Left colon (tissue), 2 donors: Measurements from ENCODE around the gene CNN2. TPM values are rescaled to one million over a fixed set of nuclear protein-coding genes. Genes with fewer than 3 reads are reported as not detected.

Experiments
- ATAC-seq: fragments of 200-7000 bp; cut with Tn5 transposase; one replicate; pipeline ENCODE4 v1.9.1; 2020; ENCODE audit warnings: mild to moderate bottlenecking, moderate library complexity
- DNase-seq, 2 donors: peaks; one replicate each; pipeline ENCODE4 v3.0.0-alpha.2; 2020
- intact Hi-C, 2 donors: fragments of 100-400 bp; cut with DNase I in 1 of 2; cut with micrococcal nuclease in 1 of 2; formaldehyde crosslinking; loops; one replicate each; pipeline versions ENCODE4 v1.11.2 to v1.14.0; 2022; cut with DNase I, micrococcal nuclease
- long read RNA-seq: library from polyadenylated mRNA; unstranded; transcript quantifications from one replicate; pipeline ENCODE4 v2.0.0, GENCODE V29; 2021
- total RNA-seq, 2 donors: library from RNA; stranded (reverse); fragmentation: NEBNext Ultra II Directional; extraction: Animal tissue kit (Norgen Biotek cat#: 25700); gene quantifications; one replicate each; pipeline ENCODE4 v1.2.1, GENCODE V29; 2021
- donor health status: DM: no; HTN: no; CAD: no.
- donor health status: DM: yes; HTN: yes; CAD: no.

Gene CNN2
- total RNA-seq: 100 to 1,000 TPM in 1 of 2 donors, 10 to 100 TPM in 1; 76.6 to 106 TPM
- long read RNA-seq, transcript CNN2-201 (7 exons, 2,179 nt): major isoform, 46 of 78 reads
- long read RNA-seq, transcript CNN2-206 (1 exons, 2,266 nt): minor isoform, 19 of 78 reads
- long read RNA-seq, transcript CNN2-208 (6 exons, 828 nt): minor isoform, 7 of 78 reads
- long read RNA-seq, partial matches to known transcripts: 5 of 78 reads
- long read RNA-seq, other reads (novel, unspliced or antisense): 1 of 78 reads

DNA sequence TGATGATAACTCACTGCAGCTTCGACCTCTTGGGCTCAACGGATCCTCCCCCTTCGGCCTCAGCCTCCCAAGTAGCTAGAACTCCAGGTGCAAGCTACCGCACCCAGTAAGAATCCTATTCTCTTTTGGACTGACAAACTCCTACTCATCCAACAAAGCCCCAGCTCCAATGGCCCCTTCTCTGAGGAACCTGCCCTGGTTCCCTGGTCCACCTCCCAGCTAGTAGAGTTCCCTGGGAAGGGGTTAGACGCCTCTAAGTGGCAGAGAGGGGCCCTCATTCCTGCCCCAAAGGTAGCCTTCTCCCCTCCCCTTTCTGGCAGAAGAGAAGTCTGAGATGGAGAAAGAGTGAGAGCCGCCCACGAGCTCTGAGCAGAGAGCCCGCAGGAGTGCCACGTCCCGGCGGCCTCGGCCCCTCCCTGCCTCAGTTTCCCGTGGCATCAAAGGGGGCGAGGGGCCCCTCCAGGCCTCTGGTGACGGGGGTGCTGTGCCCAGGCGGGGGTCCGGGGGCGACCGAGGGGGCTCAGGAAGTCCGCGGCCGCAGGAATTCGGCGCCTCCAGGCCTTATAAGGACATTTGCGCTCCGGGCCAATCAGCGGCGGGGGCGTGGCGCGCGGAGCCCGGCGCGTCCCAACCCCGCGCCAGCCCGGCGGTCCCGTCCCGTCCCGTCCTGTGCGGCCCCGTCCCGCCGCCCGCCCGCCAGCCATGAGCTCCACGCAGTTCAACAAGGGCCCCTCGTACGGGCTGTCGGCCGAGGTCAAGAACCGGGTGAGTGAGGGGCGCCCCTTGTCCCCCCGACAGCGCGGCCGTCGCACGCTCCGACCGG is at the start of gene CNN2:
TSS of gene CNN2 (plus strand) at position 649 of the 823 bp plus-strand sequence. CDS start at position 703, 54 bp downstream.
- intact Hi-C loops: no loop called here
- DNase-seq: peak; percentile 80 to 91
- peak; percentile 70 for ATAC-seq

- ATAC-seq: no peak
- intact Hi-C loops: no loop called here
- no peak for DNase-seq
Measured at GRCh38 chr19:977058-977464, 49.3 kb upstream of the CNN2 start.

- DNase-seq: no peak
- intact Hi-C loops: no loop called here
- ATAC-seq: no peak
Measured at GRCh38 chr19:979318-979741, 47.1 kb upstream of the CNN2 start.

- DNase-seq (no peak), ATAC-seq (no peak)
- intact Hi-C loops: loop anchor here (5.0 to 10.0 kb wide), 2 partner anchors 58 to 216 kb away; no protein-coding TSS in a partner anchor
Measured at GRCh38 chr19:980133-980998, 46.0 kb upstream of the CNN2 start.

- intact Hi-C loops: loop anchor here (5.0 to 10.0 kb wide), 2 partner anchors 60 to 218 kb away; no protein-coding TSS in a partner anchor
- peak; percentile 45 to 79 for DNase-seq
Measured at GRCh38 chr19:982567-983170, 43.7 kb upstream of the CNN2 start.

GRCh38 chr19:984165-984967 is 42.0 kb upstream of the CNN2 start, which contains the start of gene WDR18:
Gene WDR18 (plus strand): TSS chr19:984345. CDS start chr19:984354, 9 bp downstream.
- intact Hi-C loops: loop anchor here (5.0 to 10.0 kb wide), 2 partner anchors 62 to 220 kb away; no protein-coding TSS in a partner anchor
- peak; percentile 96 for ATAC-seq
- DNase-seq: peak; percentile 91 to 95

More at GRCh38 chr19:982567-983170, 43.7 kb upstream of the CNN2 start:
- peak; percentile 78 for ATAC-seq

DNA sequence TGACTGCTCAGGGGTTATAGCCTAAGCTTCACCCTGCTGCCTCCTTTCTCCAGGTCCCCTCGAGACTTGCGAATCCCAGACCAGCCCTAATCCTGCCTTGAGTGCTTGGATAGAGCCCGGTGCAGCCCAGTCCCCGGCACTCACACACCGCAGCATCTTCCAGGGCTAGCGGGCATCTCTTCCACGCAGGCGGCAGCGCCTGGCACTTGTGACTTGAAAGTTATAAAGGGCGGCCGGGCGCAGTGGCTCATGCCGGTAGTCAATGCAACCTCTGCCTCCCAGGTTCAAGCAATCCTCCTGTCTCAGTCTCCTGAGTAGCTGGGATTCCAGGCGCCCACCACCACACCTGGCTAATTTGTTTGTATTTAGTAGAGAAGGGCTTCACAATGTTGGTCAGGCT is 40.3 kb upstream of the CNN2 start:
- ATAC-seq (no peak), DNase-seq (no peak)
- intact Hi-C loops: loop anchor here in 1 of 2 donors (10.0 kb wide), 1 partner anchor 221 kb away; no protein-coding TSS in a partner anchor

GRCh38 chr19:988081-988480 is 38.3 kb upstream of the CNN2 start:
- ATAC-seq: no peak
- intact Hi-C loops: loop anchor here in 1 of 2 donors (10.0 kb wide), 1 partner anchor 223 kb away; no protein-coding TSS in a partner anchor
- no peak for DNase-seq

DNA sequence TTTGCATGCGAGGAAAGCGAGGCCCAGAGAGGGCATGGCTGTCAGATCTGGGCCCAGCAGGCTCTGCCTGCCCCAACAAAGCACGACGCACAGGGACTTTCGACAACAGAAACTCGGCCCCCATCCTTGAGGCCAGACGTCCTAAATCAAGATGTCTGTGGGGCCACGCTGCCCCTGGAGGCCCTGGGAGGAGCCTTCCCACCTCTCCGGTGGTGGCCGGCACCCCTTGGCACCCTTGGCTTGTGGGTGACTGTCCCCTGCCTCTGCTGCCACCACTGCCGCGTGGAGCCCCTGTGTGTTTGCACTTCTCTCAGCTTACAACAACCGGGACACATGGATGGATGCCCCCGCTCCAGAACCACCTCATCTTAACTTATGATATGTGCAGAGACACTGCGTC is 37.9 kb upstream of the CNN2 start:
- ATAC-seq: no peak
- DNase-seq: no peak
- intact Hi-C loops: loop anchor here in 1 of 2 donors (10.0 kb wide), 1 partner anchor 224 kb away; no protein-coding TSS in a partner anchor

GRCh38 chr19:989381-990081 is 36.9 kb upstream of the CNN2 start:
- intact Hi-C loops: loop anchor here in 1 of 2 donors (10.0 kb wide), 1 partner anchor 225 kb away; no protein-coding TSS in a partner anchor
- no peak for ATAC-seq
- DNase-seq: no peak

DNA sequence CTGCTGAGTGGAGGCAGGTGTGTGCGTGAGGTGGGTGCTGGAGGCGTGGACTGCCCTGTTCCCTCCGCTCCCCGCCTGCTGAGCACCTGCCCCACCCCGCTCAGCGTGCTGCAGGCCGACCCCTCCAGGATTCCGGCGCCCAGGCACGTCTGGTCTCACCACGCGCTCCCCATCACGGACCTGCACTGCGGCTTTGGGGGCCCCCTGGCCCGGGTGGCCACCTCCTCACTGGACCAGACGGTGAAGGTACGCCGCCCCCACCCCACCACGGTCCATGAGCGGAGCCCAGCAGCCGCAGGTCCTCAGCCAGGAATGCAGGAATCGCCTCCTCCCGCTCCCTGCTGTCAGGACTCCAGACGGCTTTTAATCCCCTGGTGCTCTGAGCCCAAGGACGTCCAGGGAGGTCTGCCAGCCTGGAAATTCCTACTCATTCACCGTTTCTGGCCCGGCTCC is 36.3 kb upstream of the CNN2 start:
- ATAC-seq (no peak), DNase-seq (no peak)
- intact Hi-C loops: no loop called here

- DNase-seq (no peak), ATAC-seq (no peak)
- intact Hi-C loops: no loop called here
Measured at GRCh38 chr19:990746-991145, 35.7 kb upstream of the CNN2 start.

GRCh38 chr19:991174-991931 is 35.1 kb upstream of the CNN2 start:
- intact Hi-C loops: no loop called here
- peak; percentile 70 for ATAC-seq
- DNase-seq: peak; percentile 45 to 56

- intact Hi-C loops: no loop called here
- ATAC-seq: no peak
Measured at GRCh38 chr19:991932-992669, 34.3 kb upstream of the CNN2 start.

GRCh38 chr19:992670-993055 is 33.7 kb upstream of the CNN2 start:
- intact Hi-C loops: no loop called here
- DNase-seq (no peak), ATAC-seq (no peak)

More at GRCh38 chr19:991932-992669, 34.3 kb upstream of the CNN2 start:
- DNase-seq: no peak
